Karpas-422 (cell line): Measurements from ENCODE around the gene C2orf81. TPM values are rescaled to one million over a fixed set of nuclear protein-coding genes. Genes with fewer than 3 reads are reported as not detected.
"Not testable (repeated sequence)": the region's sequence is repeated elsewhere in the genome, so short reads cannot be mapped to it uniquely, and the experiment has no call there.

Experiments
- DNase-seq: peaks from one replicate; pipeline ENCODE4 v3.0.0-alpha.2; 2015
- H2AFZ ChIP-seq: fragments of 200-600 bp; sonication (generic); 2 replicates; pipeline ENCODE4 v1.6.1; 2014; ENCODE audit warnings: antibody characterized with exemption, low read length, mixed read lengths
- H3K27ac ChIP-seq: fragments of 200-600 bp; sonication (generic); 2 replicates; pipeline ENCODE4 v1.5.1; 2014; ENCODE audit warnings: mild to moderate bottlenecking, low read length, moderate library complexity
- H3K27me3 ChIP-seq: fragments of 200-600 bp; sonication (generic); 2 replicates; pipeline ENCODE4 v1.6.1; 2014; ENCODE audit warnings: low read length, mixed read lengths
- H3K36me3 ChIP-seq: fragments of 200-600 bp; sonication (generic); 2 replicates; pipeline ENCODE4 v1.6.1; 2014; ENCODE audit warnings: low read length, mixed read lengths; ENCODE audit not compliant: insufficient read depth
- H3K4me1 ChIP-seq: fragments of 200-600 bp; sonication (generic); 2 replicates; pipeline ENCODE4 v1.6.1; 2014; ENCODE audit warnings: mild to moderate bottlenecking, low read length, mixed read lengths
- H3K4me2 ChIP-seq: fragments of 200-600 bp; sonication (generic); 2 replicates; pipeline ENCODE4 v1.6.1; 2014; ENCODE audit warnings: low read length, low read depth, mild to moderate bottlenecking; ENCODE audit not compliant: poor library complexity, severe bottlenecking
- H3K4me3 ChIP-seq: fragments of 200-600 bp; sonication (generic); 2 replicates; pipeline ENCODE4 v1.5.1; 2014; ENCODE audit warnings: mild to moderate bottlenecking, antibody characterized with exemption, low read length, mixed read lengths
- H3K79me2 ChIP-seq: fragments of 200-600 bp; sonication (generic); 2 replicates; pipeline ENCODE4 v1.6.1; 2014; ENCODE audit warnings: mild to moderate bottlenecking, low read length, mixed read lengths
- H3K9ac ChIP-seq: fragments of 200-600 bp; sonication (generic); 2 replicates; pipeline ENCODE4 v1.6.0; 2014; ENCODE audit warnings: low read length
- H3K9me2 ChIP-seq: fragments of 200-600 bp; sonication (generic), shearing (Covaris generic); replicated peaks from 2 replicates; pipeline ENCODE4 v1.6.0; 2014; ENCODE audit warnings: mild to moderate bottlenecking, low read length, moderate library complexity; ENCODE audit not compliant: insufficient read depth
- H3K9me3 ChIP-seq: fragments of 300-700, 200-600 bp; sonication (generic); 2 replicates; pipeline ENCODE4 v1.6.1; 2014; ENCODE audit warnings: low read length, mixed read lengths
- H4K20me1 ChIP-seq: fragments of 200-600 bp; sonication (generic); 2 replicates; pipeline ENCODE4 v1.6.1; 2014; ENCODE audit warnings: mild to moderate bottlenecking, antibody characterized with exemption, low read length, low read depth; ENCODE audit not compliant: insufficient read depth
- total RNA-seq: library from RNA; depleted of rRNA; stranded (reverse); fragments of >200 nt; shearing (Covaris generic); gene quantifications from 2 replicates; pipeline ENCODE4 v1.2.3, GENCODE V29; 2014; ENCODE audit warnings: low replicate concordance

The C2orf81 gene
- total RNA-seq, 1 experiment from 2014 or later, result 3.8 TPM

GRCh38 chr2:74423231-74424095 is 2.0 kb upstream of the C2orf81 start:
- Histone ChIP-seq H3K27ac (peak overlapping the region; percentile 23; the same call in 1 of the 2 replicates), H4K20me1 (no peaks in the 10 kb centered on the region), H3K79me2 (peaks cover 19% of the 10 kb centered on the region), H3K4me2 (peak overlapping the region; percentile 91), H3K27me3 (no peaks in the 10 kb centered on the region), H3K4me3 (peak overlapping the region; percentile 84; the same call in 1 of the 2 replicates), H3K9ac (peak overlapping the region; percentile 86), H3K4me1 (peaks cover 48% of the 10 kb centered on the region), H3K9me2 (no peaks in the 10 kb centered on the region), H3K9me3 (no peaks in the 10 kb centered on the region), H2AFZ (no peak overlapping the region), H3K36me3 (peaks cover 15% of the 10 kb centered on the region)
- DNase-seq, result no peak

- Histone ChIP-seq H3K79me2 (peaks cover 19% of the 10 kb centered on the region), H3K9ac (peak overlapping the region; percentile 86), H3K4me1 (peaks cover 48% of the 10 kb centered on the region), H3K27ac (peak overlapping the region; percentile 72), H3K4me2 (peak overlapping the region; percentile 91), H3K4me3 (peak overlapping the region; percentile 84)
- not testable (repeated sequence) for H2AFZ ChIP-seq, H3K36me3 ChIP-seq, DNase-seq, H4K20me1 ChIP-seq, H3K9me3 ChIP-seq, H3K9me2 ChIP-seq, H3K27me3 ChIP-seq
Observed at GRCh38 chr2:74420443-74421103, 846 bp downstream of the C2orf81 start.

DNA sequence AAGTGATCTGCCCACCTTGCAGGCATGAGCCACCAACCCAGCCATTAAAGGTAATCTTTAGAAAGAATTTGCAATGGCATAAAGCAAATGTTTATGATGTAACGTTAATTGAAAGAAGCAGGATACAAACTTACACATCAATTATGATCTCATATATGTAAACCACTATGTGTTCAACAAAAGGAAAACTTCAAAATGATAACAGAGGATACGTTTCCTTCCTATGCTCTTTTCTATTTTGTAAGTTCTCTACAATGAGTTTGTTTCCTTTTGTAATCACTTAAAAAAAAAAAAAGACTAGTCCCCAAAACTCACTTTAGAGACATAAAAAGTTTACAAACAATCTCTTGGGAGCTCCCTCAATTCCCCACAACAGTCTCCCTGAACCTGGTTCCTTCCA is 1.4 kb downstream of the C2orf81 start:
- Histone ChIP-seq H3K27ac (no peak overlapping the region), H3K4me3 (peak overlapping the region; percentile 84), H2AFZ (no peak overlapping the region)

GRCh38 chr2:74419345-74419744 is 2.1 kb downstream of the C2orf81 start:
- no peak overlapping the region for H3K27ac ChIP-seq
- H3K36me3 ChIP-seq, result no peaks in the 10 kb centered on the region; the same call in 1 of the 2 replicates
- H3K4me2 ChIP-seq, result peak overlapping the region; percentile 91
- H3K27me3 ChIP-seq, result no peaks in the 10 kb centered on the region
- H2AFZ ChIP-seq, result no peak overlapping the region
- peaks cover 46% of the 10 kb centered on the region for H3K4me1 ChIP-seq
- H3K79me2 ChIP-seq, result peaks cover 19% of the 10 kb centered on the region
- peak overlapping the region; percentile 6; the same call in 1 of the 2 replicates for H3K9ac ChIP-seq
- no peaks in the 10 kb centered on the region for H3K9me2 ChIP-seq
- DNase-seq, result no peak
- H3K9me3 ChIP-seq, result no peaks in the 10 kb centered on the region
- H3K4me3 ChIP-seq, result no peak overlapping the region
- H4K20me1 ChIP-seq, result no peaks in the 10 kb centered on the region

More for the DNA sequence above, 1.4 kb downstream of the C2orf81 start:
- H3K4me1 ChIP-seq, result peaks cover 48% of the 10 kb centered on the region
- peaks cover 19% of the 10 kb centered on the region for H3K79me2 ChIP-seq
- H3K27me3 ChIP-seq, result no peaks in the 10 kb centered on the region
- H3K4me2 ChIP-seq, result peak overlapping the region; percentile 91
- peak overlapping the region; percentile 86 for H3K9ac ChIP-seq
- no peaks in the 10 kb centered on the region for H3K9me2 ChIP-seq
- H4K20me1 ChIP-seq, result no peaks in the 10 kb centered on the region
- DNase-seq, result no peak
- H3K36me3 ChIP-seq, result peaks cover 5% of the 10 kb centered on the region; the same call in 1 of the 2 replicates
- no peaks in the 10 kb centered on the region for H3K9me3 ChIP-seq

DNA sequence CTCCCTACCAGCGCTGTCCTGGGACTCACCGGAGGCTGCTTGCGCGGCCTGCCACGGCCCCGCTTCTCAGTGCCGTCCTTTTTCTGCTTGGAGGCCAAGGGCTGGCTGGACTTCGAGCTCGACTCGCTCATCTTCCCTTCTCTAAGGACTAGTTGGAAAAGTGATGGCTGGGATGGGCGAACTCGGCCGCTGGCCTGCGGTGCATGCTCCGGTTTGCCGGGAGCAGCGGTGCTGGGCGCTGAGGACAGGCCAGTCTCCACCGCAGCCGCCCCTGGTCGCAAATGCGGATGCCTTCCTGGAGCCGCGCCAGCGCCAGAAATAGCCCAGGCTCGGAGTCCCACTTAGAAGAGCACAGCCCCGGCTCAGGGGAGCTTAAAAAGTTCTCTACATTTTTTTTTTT is 3.1 kb downstream of the C2orf81 start:
- DNase-seq, result no peak
- no peaks in the 10 kb centered on the region for H3K36me3 ChIP-seq
- H3K27me3 ChIP-seq, result no peaks in the 10 kb centered on the region
- H3K4me2 ChIP-seq, result no peak overlapping the region
- no peaks in the 10 kb centered on the region for H3K9me3 ChIP-seq
- H3K4me1 ChIP-seq, result peaks cover 41% of the 10 kb centered on the region
- H3K27ac ChIP-seq, result no peak overlapping the region
- H2AFZ ChIP-seq, result no peak overlapping the region
- H3K9ac ChIP-seq, result no peak overlapping the region
- no peaks in the 10 kb centered on the region for H4K20me1 ChIP-seq
- peaks cover 15% of the 10 kb centered on the region for H3K79me2 ChIP-seq
- H3K4me3 ChIP-seq, result no peak overlapping the region
- no peaks in the 10 kb centered on the region for H3K9me2 ChIP-seq

- Histone ChIP-seq H3K4me2 (no peak overlapping the region), H3K9ac (no peak overlapping the region), H2AFZ (no peak overlapping the region), H3K36me3 (no peaks in the 10 kb centered on the region), H3K9me3 (no peaks in the 10 kb centered on the region), H3K79me2 (peaks cover 9% of the 10 kb centered on the region), H3K9me2 (no peaks in the 10 kb centered on the region), H4K20me1 (no peaks in the 10 kb centered on the region), H3K27me3 (no peaks in the 10 kb centered on the region), H3K27ac (no peak overlapping the region), H3K4me1 (peaks cover 36% of the 10 kb centered on the region), H3K4me3 (no peak overlapping the region)
- no peak for DNase-seq
Observed at GRCh38 chr2:74417763-74418162, 3.7 kb downstream of the C2orf81 start.

DNA sequence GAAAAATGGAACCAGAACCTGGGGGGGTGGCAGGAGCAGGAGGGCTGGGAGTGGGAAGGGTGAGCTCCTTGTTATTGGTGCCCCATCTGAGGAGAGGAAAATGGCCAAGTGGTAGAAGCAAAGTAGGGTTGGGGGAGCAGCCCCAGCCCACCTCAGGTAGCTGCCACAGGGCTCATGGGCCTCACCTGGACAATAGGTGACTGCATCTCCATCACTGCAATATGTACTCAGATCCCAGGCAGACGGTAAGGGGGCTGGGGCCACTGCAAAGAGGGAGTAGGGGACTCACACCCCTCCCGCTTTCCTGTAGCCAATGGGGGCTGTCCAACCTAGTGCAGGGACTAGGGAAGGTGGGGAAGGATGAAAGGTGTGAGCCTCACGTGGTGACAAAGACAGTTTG is 4.2 kb downstream of the C2orf81 start:
- no peaks in the 10 kb centered on the region for H3K27me3 ChIP-seq
- no peak overlapping the region for H3K4me3 ChIP-seq
- H2AFZ ChIP-seq, result no peak overlapping the region
- no peaks in the 10 kb centered on the region for H4K20me1 ChIP-seq
- H3K4me1 ChIP-seq, result peaks cover 30% of the 10 kb centered on the region
- DNase-seq, result no peak
- no peak overlapping the region for H3K4me2 ChIP-seq
- H3K9me2 ChIP-seq, result no peaks in the 10 kb centered on the region
- no peak overlapping the region for H3K27ac ChIP-seq
- H3K36me3 ChIP-seq, result no peaks in the 10 kb centered on the region
- H3K79me2 ChIP-seq, result peaks cover 5% of the 10 kb centered on the region
- H3K9ac ChIP-seq, result no peak overlapping the region
- H3K9me3 ChIP-seq, result no peaks in the 10 kb centered on the region

- H3K4me3 ChIP-seq, result no peak overlapping the region
- H3K9me2 ChIP-seq, result no peaks in the 10 kb centered on the region
- no peak for DNase-seq
- H3K27me3 ChIP-seq, result no peaks in the 10 kb centered on the region
- H2AFZ ChIP-seq, result no peak overlapping the region
- H3K4me2 ChIP-seq, result no peak overlapping the region
- H3K9me3 ChIP-seq, result no peaks in the 10 kb centered on the region
- no peak overlapping the region for H3K27ac ChIP-seq
- H3K79me2 ChIP-seq, result peaks cover under 1% of the 10 kb centered on the region; the same call in 1 of the 2 replicates
- H3K4me1 ChIP-seq, result peaks cover 29% of the 10 kb centered on the region
- no peak overlapping the region for H3K9ac ChIP-seq
- no peaks in the 10 kb centered on the region for H4K20me1 ChIP-seq
- no peaks in the 10 kb centered on the region for H3K36me3 ChIP-seq
Observed at GRCh38 chr2:74416778-74417177, 4.6 kb downstream of the C2orf81 start.
